Keratinocyte (primary cell): ENCODE results near the gene POGLUT3. TPM values are rescaled to one million over a fixed set of nuclear protein-coding genes. Genes with fewer than 3 reads are reported as not detected.

Experiments used
- DNase-seq: peaks from one replicate; pipeline ENCODE4 v3.0.0-alpha.2; 2011; ENCODE audit warnings: low read depth, missing footprints, low spot score
- FAIRE-seq: peaks from 2 replicates; lab custom pipeline; 2011; peaks lifted over from hg19 to GRCh38; lab: Jason Lieb, UNC
- H2AFZ ChIP-seq: 2 replicates; pipeline ENCODE4 v1.6.0; 2012; ENCODE audit warnings: low read length, control low read depth, inconsistent platforms; ENCODE audit not compliant: control insufficient read depth
- H3K27ac ChIP-seq: 2 replicates; pipeline ENCODE4 v1.5.1; 2011; ENCODE audit warnings: low read length; ENCODE audit not compliant: control insufficient read depth, insufficient read depth
- H3K27me3 ChIP-seq: 3 replicates; pipeline ENCODE4 v1.6.0; 2011; ENCODE audit warnings: low read length; ENCODE audit not compliant: control insufficient read depth, insufficient read depth; ENCODE audit errors: extremely low read depth
- H3K36me3 ChIP-seq, 2 experiments: 2 replicates in 1 of 2; 3 replicates in 1 of 2; pipeline ENCODE4 v1.5.1; 2011; ENCODE audit warnings: low read length in 2 of 2, mild to moderate bottlenecking in 1 of 2; ENCODE audit not compliant: control insufficient read depth in 2 of 2, insufficient read depth in 2 of 2; ENCODE audit errors: extremely low read depth in 1 of 2
- H3K4me1 ChIP-seq: 3 replicates; pipeline ENCODE4 v1.5.1; 2011; ENCODE audit warnings: low read length; ENCODE audit not compliant: control insufficient read depth, insufficient read depth; ENCODE audit errors: extremely low read depth
- H3K4me2 ChIP-seq: 3 replicates; pipeline ENCODE4 v1.6.0; 2011; ENCODE audit warnings: low read depth, low read length; ENCODE audit not compliant: control insufficient read depth, insufficient read depth; ENCODE audit errors: extremely low read depth
- H3K4me3 ChIP-seq, 3 experiments: fragments of 200-600 bp in 1 of 3; sonication (generic) in 1 of 3; 2 replicates in 2 of 3; 3 replicates in 1 of 3; pipeline ENCODE4 v1.5.1; 2011 to 2016; ENCODE audit warnings: low read length in 3 of 3, mild to moderate bottlenecking in 3 of 3, control low read depth in 2 of 3, inconsistent platforms in 1 of 3, low read depth in 1 of 3, mixed read lengths in 1 of 3, mixed run types in 1 of 3, moderate library complexity in 1 of 3; ENCODE audit not compliant: control insufficient read depth in 2 of 3, insufficient read depth in 2 of 3; ENCODE audit errors: extremely low read depth in 1 of 3
- H3K79me2 ChIP-seq: 2 replicates; pipeline ENCODE4 v1.6.0; 2012; ENCODE audit warnings: low read length; ENCODE audit not compliant: control insufficient read depth, insufficient read depth
- H3K9ac ChIP-seq: 3 replicates; pipeline ENCODE4 v1.6.0; 2011; ENCODE audit warnings: low read length; ENCODE audit not compliant: control insufficient read depth, insufficient read depth; ENCODE audit errors: extremely low read depth
- H3K9me1 ChIP-seq: 3 replicates; pipeline ENCODE4 v1.6.0; 2011; ENCODE audit warnings: low read length; ENCODE audit not compliant: control insufficient read depth, insufficient read depth; ENCODE audit errors: extremely low read depth
- H3K9me3 ChIP-seq: 2 replicates; pipeline ENCODE4 v1.5.1; 2012; ENCODE audit warnings: low read depth, low read length; ENCODE audit not compliant: control insufficient read depth
- H4K20me1 ChIP-seq: 3 replicates; pipeline ENCODE4 v1.6.0; 2011; ENCODE audit warnings: low read length; ENCODE audit not compliant: control insufficient read depth, insufficient read depth; ENCODE audit errors: extremely low read depth
- CTCF ChIP-seq, 3 experiments: IDR thresholded peaks in 1 of 3; conservative IDR thresholded peaks in 1 of 3; optimal IDR thresholded peaks in 1 of 3; 2 replicates in 2 of 3; 3 replicates in 1 of 3; pipeline versions ENCODE3 to v1.5.1; 2011; ENCODE audit warnings: low read length in 3 of 3, mild to moderate bottlenecking in 3 of 3, moderate library complexity in 2 of 3, control low read depth in 1 of 3, inconsistent platforms in 1 of 3; ENCODE audit not compliant: insufficient read depth in 2 of 3; ENCODE audit errors: extremely low read depth in 1 of 3
- EZH2 ChIP-seq: IDR thresholded peaks from one replicate; pipeline ENCODE4 v1.6.1; 2012; ENCODE audit warnings: inconsistent platforms, mild to moderate bottlenecking, low read length, moderate library complexity
- dilution Hi-C: fragments of 300-500 bp; cut with MboI; formaldehyde crosslinking; loops from one replicate; pipeline ENCODE4 v1.7.0; 2020; ENCODE audit warnings: low sequenced_read_pairs; ENCODE audit not compliant: extremely low pct_ligation_motif_present
- polyA plus RNA-seq, 5 experiments: library from polyadenylated mRNA; depleted of rRNA in 3 of 5; stranded (reverse) in 3 of 5; stranded (forward) in 1 of 5; unstranded in 1 of 5; fragments of >200 nt; gene quantifications; 1 replicate in 1 of 5; 2 replicates in 3 of 5; 3 replicates in 1 of 5; pipeline versions ENCODE4 v1.2.1 to v1.2.3, GENCODE V29; 2011 to 2012; ENCODE audit warnings: missing spikeins in 2 of 5, low read depth in 1 of 5, low replicate concordance in 1 of 5

POGLUT3 gene
- polyA plus RNA-seq, 1 donor (not counting 4 experiments of a cell fraction or from before 2014, with no cell fraction given) = 2.5 TPM

GRCh38 chr11:108497317-108498045 lies 703 bp downstream of the POGLUT3 start:
- Histone ChIP-seq H3K27me3 (no peaks in the 10 kb centered on the region), H3K79me2 (no peaks in the 10 kb centered on the region), H3K9ac (peak overlapping the region; percentile 76), H3K4me3 (peak overlapping the region in 2 of 3 experiments; percentile 54 to 73), H3K9me1 (no peaks in the 10 kb centered on the region), H3K27ac (peak overlapping the region; percentile 91), H4K20me1 (no peaks in the 10 kb centered on the region), H3K9me3 (no peaks in the 10 kb centered on the region), H3K4me1 (peaks cover 22% of the 10 kb centered on the region), H3K4me2 (peak overlapping the region; percentile 89), H2AFZ (peak overlapping the region; percentile 82), H3K36me3 (no peaks in the 10 kb centered on the region)
- TF ChIP-seq CTCF (optimal IDR thresholded peaks at IDR 0.05 in 1 of 3, IDR thresholded peaks at IDR 0.05 in 1 of 3, conservative IDR thresholded peaks at IDR 0.05 in 1 of 3; ENCODE audit: extremely low read depth in 1 of 3, insufficient read depth in 2 of 3, low read length in 3 of 3) = no peak
- no peak for TF ChIP-seq EZH2
- DNase-seq = peak; percentile 69
- FAIRE-seq = peak; percentile 87
- dilution Hi-C loops = no loop called here

GRCh38 chr11:108496643-108497256 lies 1.4 kb downstream of the POGLUT3 start:
- Histone ChIP-seq H3K9me3 (no peaks in the 10 kb centered on the region), H3K27me3 (no peaks in the 10 kb centered on the region), H3K4me2 (peak overlapping the region; percentile 89), H3K36me3 (no peaks in the 10 kb centered on the region), H3K4me1 (peaks cover 22% of the 10 kb centered on the region), H3K9ac (peak overlapping the region; percentile 76), H4K20me1 (no peaks in the 10 kb centered on the region), H3K4me3 (peak overlapping the region in 2 of 3 experiments; percentile 11 to 54), H3K79me2 (no peaks in the 10 kb centered on the region), H3K27ac (peak overlapping the region; percentile 91), H2AFZ (peak overlapping the region; percentile 82), H3K9me1 (no peaks in the 10 kb centered on the region)
- DNase-seq (no peak), FAIRE-seq (peak; percentile 32)
- dilution Hi-C loops = no loop called here
- TF ChIP-seq EZH2 (no peak), CTCF (optimal IDR thresholded peaks at IDR 0.05 in 1 of 3, IDR thresholded peaks at IDR 0.05 in 1 of 3, conservative IDR thresholded peaks at IDR 0.05 in 1 of 3; ENCODE audit: extremely low read depth in 1 of 3, insufficient read depth in 2 of 3, low read length in 3 of 3) (no peak)
